Upper lobe of left lung (tissue), 4 donors: Measurements from ENCODE around the gene RASGRF1.

Experiments used
- CTCF ChIP-seq, 6 experiments: fragments of 450-650 bp in 4 of 6; fragments of 200-600 bp in 2 of 6; sonication (generic) in 2 of 6; IDR thresholded peaks; one replicate each; pipeline ENCODE4 v1.5.1; 2016 to 2019; ENCODE audit warnings: antibody characterized with exemption in 6 of 6
- EP300 ChIP-seq, 4 donors: sonication (generic); formaldehyde crosslinking; IDR thresholded peaks; one replicate each; pipeline ENCODE4 v1.5.1; 2017; ENCODE audit warnings: antibody characterized with exemption in 4 of 4, control low read depth in 2 of 4
- POLR2A ChIP-seq, 4 donors: fragments of 450-650 bp; IDR thresholded peaks; one replicate each; pipeline ENCODE4 v1.5.1; 2016 to 2017; ENCODE audit warnings: antibody characterized with exemption in 4 of 4, mild to moderate bottlenecking in 2 of 4
- POLR2AphosphoS5 ChIP-seq, 2 donors: sonication (generic); formaldehyde crosslinking; IDR thresholded peaks; one replicate each; pipeline ENCODE4 v1.5.1; 2017; ENCODE audit warnings: antibody characterized with exemption in 2 of 2

DNA sequence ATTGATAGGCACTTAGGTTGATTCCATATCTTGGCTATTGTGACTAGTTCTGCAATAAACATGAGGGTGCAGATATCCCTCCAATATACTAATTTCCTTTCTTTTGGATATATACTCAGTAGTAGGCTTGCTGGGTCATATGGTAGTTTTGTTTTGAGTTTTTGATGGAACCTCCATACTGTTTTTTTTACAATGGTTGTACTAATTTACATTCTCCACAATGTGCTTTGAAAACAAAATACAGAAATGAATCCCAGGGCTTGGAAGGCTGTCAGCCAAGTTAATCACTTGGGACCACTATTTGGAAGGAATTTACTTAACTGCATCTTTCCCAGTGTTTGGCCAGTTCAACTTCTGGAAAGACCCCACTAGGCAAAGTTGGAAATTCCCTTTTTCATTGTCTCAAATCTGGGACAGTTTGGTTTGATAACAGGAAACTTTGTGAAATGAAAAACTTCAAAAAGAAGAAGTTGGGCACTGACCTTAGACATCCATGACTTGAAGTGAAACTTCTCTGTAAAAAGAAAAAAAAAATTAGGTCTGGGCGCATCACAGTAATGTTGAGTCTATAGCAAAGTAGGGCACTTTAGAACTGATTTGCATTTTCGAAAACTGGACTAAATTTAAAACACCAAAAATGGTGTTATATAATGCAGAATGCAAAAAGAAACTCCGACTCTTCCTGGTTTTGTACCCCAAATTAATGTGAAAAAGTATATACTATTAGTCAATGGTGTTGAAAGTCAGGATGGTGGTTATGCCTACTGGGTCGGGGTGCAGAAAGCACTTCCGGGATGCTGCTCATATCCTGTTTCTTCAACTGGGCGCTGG, 151.7 kb downstream of the RASGRF1 start:
- TF ChIP-seq CTCF (IDR thresholded peaks at IDR 0.05) (no peak), EP300 (IDR thresholded peaks at IDR 0.05) (no peak), POLR2AphosphoS5 (IDR thresholded peaks at IDR 0.05) (no peak), POLR2A (IDR thresholded peaks at IDR 0.05) (no peak)
